ENCODE results near the gene NUP98.

Gene NUP98

DNA sequence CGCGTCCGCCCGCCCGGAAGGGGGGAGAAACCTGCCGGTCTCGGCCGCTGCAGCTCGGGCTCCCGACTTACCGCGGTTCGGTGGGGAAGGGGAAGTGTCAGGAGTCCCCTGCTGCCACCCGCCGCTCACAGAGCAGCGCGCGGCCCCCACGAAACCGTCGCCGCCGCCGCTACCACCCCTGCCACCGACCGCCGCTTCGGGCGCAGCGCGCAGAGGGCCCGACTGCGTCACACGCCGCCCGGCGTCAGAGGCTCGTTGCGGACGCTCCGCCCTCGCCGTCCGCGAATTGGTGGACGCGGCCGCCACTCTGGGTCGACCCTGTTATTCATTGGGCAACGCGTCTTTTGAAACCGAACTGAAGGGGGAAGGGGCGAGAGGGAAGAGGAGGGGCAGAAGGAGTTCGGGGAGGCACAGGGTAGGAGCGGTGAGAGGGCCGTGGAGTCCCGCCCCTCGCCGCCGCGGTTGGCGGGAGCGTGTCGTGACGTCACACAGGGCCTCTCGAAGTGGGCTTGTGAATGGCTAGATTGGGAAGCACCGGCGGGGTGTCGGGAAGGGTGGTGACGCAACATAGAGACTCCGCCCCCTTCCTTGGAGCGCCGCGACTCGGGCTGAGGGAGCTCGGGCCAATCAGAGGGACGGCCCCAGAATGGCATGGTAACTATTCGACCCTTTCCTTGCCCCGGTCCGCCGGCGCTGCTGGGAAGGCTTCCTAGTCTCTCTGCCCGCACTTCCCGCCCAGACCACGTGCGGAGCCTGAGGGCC is at the start of gene NUP98:
Gene NUP98 (minus strand): TSS at position 226 of the 762 bp plus-strand sequence. CDS start 15,437 bp downstream, outside the sequence.
- peak within 1 kb of the TSS; percentile 94 for H3K4me3 Mint-ChIP-seq
- H3K27ac Mint-ChIP-seq, result peak within 1 kb of the TSS; percentile 98
- DNase-seq, result peak; percentile 99
- H3K4me1 Mint-ChIP-seq, result peaks cover 25% of the 10 kb centered on the region
- peaks cover 5% of the 10 kb centered on the region for H3K9me3 Mint-ChIP-seq
- H3K27me3 Mint-ChIP-seq (ENCODE audit: low read depth, poor library complexity), result no peaks in the 10 kb centered on the region
- TF ChIP-seq, protein P1, sequence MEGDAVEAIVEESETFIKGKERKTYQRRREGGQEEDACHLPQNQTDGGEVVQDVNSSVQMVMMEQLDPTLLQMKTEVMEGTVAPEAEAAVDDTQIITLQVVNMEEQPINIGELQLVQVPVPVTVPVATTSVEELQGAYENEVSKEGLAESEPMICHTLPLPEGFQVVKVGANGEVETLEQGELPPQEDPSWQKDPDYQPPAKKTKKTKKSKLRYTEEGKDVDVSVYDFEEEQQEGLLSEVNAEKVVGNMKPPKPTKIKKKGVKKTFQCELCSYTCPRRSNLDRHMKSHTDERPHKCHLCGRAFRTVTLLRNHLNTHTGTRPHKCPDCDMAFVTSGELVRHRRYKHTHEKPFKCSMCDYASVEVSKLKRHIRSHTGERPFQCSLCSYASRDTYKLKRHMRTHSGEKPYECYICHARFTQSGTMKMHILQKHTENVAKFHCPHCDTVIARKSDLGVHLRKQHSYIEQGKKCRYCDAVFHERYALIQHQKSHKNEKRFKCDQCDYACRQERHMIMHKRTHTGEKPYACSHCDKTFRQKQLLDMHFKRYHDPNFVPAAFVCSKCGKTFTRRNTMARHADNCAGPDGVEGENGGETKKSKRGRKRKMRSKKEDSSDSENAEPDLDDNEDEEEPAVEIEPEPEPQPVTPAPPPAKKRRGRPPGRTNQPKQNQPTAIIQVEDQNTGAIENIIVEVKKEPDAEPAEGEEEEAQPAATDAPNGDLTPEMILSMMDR (IDR thresholded peaks at IDR 0.05), result no peak
- peaks cover 39% of the 10 kb centered on the region for H3K36me3 Mint-ChIP-seq (ENCODE audit: low read depth)

DNA sequence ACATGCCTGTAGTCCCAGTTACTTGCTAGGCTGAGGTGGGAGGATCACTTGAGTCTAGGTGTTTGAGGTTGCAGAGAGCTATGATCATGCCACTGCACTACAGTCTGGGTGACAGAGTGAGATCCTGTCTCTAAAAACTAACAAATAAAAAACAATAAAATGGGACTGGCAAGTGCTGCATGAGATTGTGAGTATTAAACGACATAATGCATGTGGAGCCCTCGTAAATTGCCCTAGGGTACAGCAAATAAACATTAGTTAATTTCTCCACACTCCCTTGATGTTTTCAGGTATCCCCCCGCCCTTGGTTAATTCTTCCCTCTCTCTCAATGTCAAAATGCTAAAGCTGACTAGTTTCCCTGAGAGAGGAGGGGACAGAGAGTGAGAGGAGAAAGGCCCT is 48.3 kb upstream of the NUP98 start:
- no peak for DNase-seq
- Mint-ChIP-seq H3K4me3 (no peak overlapping the region), H3K27ac (no peak overlapping the region), H3K27me3 (ENCODE audit: low read depth, poor library complexity) (no peaks in the 10 kb centered on the region), H3K4me1 (peaks cover 8% of the 10 kb centered on the region), H3K36me3 (ENCODE audit: low read depth) (no peaks in the 10 kb centered on the region), H3K9me3 (peaks cover 7% of the 10 kb centered on the region)
- TF ChIP-seq, protein P1 (IDR thresholded peaks at IDR 0.05), result no peak

DNA sequence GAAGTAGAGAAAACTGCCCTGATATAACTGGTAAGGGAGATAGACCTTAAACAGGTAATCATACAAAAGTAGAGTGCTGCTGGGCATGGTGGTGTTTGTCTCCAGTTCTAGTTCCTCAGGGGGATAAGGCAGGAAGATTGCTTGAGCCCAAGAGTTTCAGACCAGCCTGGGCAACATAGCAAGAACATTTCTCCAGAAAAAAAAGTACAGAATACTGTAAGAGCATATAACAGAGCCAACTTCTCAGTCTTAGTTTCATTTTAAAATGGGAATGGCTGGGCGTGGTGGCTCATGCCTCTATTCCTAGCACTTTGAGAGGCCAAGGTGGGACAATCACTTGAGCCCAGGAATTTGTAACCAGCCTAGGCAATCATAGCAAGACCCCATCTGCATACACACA is 47.9 kb upstream of the NUP98 start:
- H3K27ac Mint-ChIP-seq, result no peak overlapping the region
- DNase-seq, result no peak
- no peak overlapping the region for H3K4me3 Mint-ChIP-seq
- H3K9me3 Mint-ChIP-seq, result peaks cover 7% of the 10 kb centered on the region
- H3K36me3 Mint-ChIP-seq (ENCODE audit: low read depth), result no peaks in the 10 kb centered on the region
- TF ChIP-seq, protein P1 (IDR thresholded peaks at IDR 0.05), result no peak
- peaks cover 8% of the 10 kb centered on the region for H3K4me1 Mint-ChIP-seq
- H3K27me3 Mint-ChIP-seq (ENCODE audit: low read depth, poor library complexity), result no peaks in the 10 kb centered on the region

DNA sequence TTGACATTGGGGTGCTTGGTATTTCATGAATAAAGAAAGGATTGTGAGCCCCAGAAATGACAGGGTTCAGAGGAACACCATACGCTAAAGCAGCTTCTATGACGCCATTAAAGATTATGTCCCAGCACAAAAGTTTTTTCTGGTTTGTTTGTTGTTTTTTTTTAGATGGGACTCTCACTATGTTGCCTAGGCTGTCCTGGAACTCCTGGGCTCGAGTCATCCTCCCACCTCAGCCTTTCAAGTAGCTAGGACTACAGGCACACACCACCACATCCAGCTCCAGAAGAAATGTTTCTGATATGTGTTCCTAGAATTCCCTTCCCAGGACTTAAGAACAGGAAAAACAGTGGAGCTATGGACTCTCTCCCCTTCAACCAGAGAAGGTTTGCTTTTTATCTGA is 46.0 kb upstream of the NUP98 start:
- Mint-ChIP-seq H3K27ac (no peak overlapping the region), H3K36me3 (ENCODE audit: low read depth) (no peaks in the 10 kb centered on the region), H3K4me1 (peaks cover 27% of the 10 kb centered on the region), H3K9me3 (peaks cover 7% of the 10 kb centered on the region), H3K4me3 (no peak overlapping the region), H3K27me3 (ENCODE audit: low read depth, poor library complexity) (no peaks in the 10 kb centered on the region)
- no peak for DNase-seq
- TF ChIP-seq, protein P1 (IDR thresholded peaks at IDR 0.05), result no peak

DNA sequence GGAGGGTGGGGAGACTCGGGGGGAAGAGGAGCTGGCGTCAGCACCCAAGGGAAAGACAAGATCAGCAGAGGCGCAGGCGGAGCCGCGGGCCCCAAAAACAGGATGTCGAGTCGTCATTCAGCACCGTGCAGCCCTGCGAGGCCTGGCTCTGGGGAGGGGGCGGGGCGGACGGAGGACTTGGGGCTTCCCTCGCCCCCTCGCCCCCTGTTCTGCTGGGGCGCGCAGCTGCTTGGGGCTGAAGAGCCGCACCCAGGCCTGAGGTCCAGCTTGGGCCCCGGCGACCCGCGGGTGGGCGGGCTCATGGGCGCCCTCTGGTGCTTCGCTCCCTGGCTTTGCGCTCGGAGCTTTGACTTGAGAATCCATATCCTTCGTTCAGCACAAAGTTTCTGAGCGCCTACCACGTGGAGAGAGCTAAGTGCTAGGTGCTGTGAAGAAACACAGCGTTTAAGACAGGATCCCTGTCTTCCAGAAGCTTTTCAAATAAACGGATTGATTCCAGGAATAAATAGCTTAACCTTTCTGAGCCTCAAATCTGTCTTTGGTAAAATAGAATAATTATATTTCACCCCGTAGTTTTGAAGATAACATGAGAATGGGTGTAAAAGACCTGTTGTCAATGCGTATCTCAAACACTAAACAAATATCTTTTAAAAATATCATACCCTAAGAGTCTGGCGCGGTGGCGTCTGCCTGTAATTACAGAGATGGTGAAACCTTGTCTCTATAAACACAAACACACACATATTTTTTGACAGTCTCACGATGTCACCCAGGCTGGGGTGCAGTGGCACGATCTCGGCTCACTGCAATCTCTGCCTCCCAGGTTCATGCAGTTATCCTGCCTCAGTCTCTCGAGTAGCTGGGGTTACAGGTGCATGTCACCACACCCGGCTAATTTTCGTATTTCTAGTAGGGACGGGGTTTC is 44.3 kb upstream of the NUP98 start:
- H3K9me3 Mint-ChIP-seq, result peaks cover 7% of the 10 kb centered on the region
- H3K4me1 Mint-ChIP-seq, result peaks cover 40% of the 10 kb centered on the region
- peak; percentile 81 for DNase-seq
- H3K4me3 Mint-ChIP-seq, result peak overlapping the region; percentile 82
- H3K27me3 Mint-ChIP-seq (ENCODE audit: low read depth, poor library complexity), result no peaks in the 10 kb centered on the region
- H3K27ac Mint-ChIP-seq, result no peak overlapping the region
- no peaks in the 10 kb centered on the region for H3K36me3 Mint-ChIP-seq (ENCODE audit: low read depth)
- TF ChIP-seq, protein P1 (IDR thresholded peaks at IDR 0.05), result peak; percentile 61
